SKM-1 (cell line): ENCODE data around the gene CRYZ.

Experiments used
- DNase-seq: peaks from one replicate; lab custom pipeline; 2025; ENCODE audit not compliant: unreplicated experiment; lab: John Stamatoyannopoulos, UW

The CRYZ gene

GRCh38 chr1:74731399-74732052 is 1.3 kb downstream of the CRYZ start:
- no peak for DNase-seq

- DNase-seq, result no peak
Observed at GRCh38 chr1:74729741-74730478, 2.9 kb downstream of the CRYZ start.

GRCh38 chr1:74728736-74729135 is 4.1 kb downstream of the CRYZ start:
- no peak for DNase-seq

- DNase-seq, result no peak
Observed at GRCh38 chr1:74726063-74726462, 6.8 kb downstream of the CRYZ start.

GRCh38 chr1:74717626-74718025 is 15.2 kb downstream of the CRYZ start:
- no peak for DNase-seq

- no peak for DNase-seq
Observed at GRCh38 chr1:74716822-74717221, 16.0 kb downstream of the CRYZ start.

- DNase-seq, result no peak
Observed at GRCh38 chr1:74715806-74716205, 17.0 kb downstream of the CRYZ start.

- DNase-seq, result no peak
Observed at GRCh38 chr1:74715236-74715502, 17.7 kb downstream of the CRYZ start.

- no peak for DNase-seq
Observed at GRCh38 chr1:74714429-74715235, 18.2 kb downstream of the CRYZ start.

- no peak for DNase-seq
Observed at GRCh38 chr1:74713849-74714248, 19.0 kb downstream of the CRYZ start.

GRCh38 chr1:74712881-74713280 is 20.0 kb downstream of the CRYZ start:
- DNase-seq, result no peak

GRCh38 chr1:74703386-74704182 is 29.3 kb downstream of the CRYZ start:
- DNase-seq, result no peak

GRCh38 chr1:74699331-74699730 is 33.5 kb downstream of the CRYZ start:
- DNase-seq, result no peak

GRCh38 chr1:74697832-74698231 is 35.0 kb downstream of the CRYZ start:
- DNase-seq, result no peak

GRCh38 chr1:74693473-74693872 is 39.4 kb downstream of the CRYZ start:
- DNase-seq, result no peak

- DNase-seq, result no peak
Observed at GRCh38 chr1:74690909-74691308, 41.9 kb downstream of the CRYZ start.

- no peak for DNase-seq
Observed at GRCh38 chr1:74690364-74690696, 42.5 kb downstream of the CRYZ start.

GRCh38 chr1:74689621-74690363 is 43.1 kb downstream of the CRYZ start:
- DNase-seq, result peak; percentile 6

- no peak for DNase-seq
Observed at GRCh38 chr1:74686928-74687327, 45.9 kb downstream of the CRYZ start.

- no peak for DNase-seq
Observed at GRCh38 chr1:74684301-74684700, 48.5 kb downstream of the CRYZ start.

GRCh38 chr1:74683656-74684055 is 49.2 kb downstream of the CRYZ start:
- no peak for DNase-seq
